ENCODE data around the gene NTHL1. TPM values are rescaled to one million over a fixed set of nuclear protein-coding genes. Genes with fewer than 3 reads are reported as not detected.

Gene NTHL1
- total and polyA plus RNA-seq, 9 of the 15 experiments (the other 6 are each of a cell fraction or from before 2014, with no cell fraction given), result 1.1 to 58.8 (median 17.6) TPM

DNA sequence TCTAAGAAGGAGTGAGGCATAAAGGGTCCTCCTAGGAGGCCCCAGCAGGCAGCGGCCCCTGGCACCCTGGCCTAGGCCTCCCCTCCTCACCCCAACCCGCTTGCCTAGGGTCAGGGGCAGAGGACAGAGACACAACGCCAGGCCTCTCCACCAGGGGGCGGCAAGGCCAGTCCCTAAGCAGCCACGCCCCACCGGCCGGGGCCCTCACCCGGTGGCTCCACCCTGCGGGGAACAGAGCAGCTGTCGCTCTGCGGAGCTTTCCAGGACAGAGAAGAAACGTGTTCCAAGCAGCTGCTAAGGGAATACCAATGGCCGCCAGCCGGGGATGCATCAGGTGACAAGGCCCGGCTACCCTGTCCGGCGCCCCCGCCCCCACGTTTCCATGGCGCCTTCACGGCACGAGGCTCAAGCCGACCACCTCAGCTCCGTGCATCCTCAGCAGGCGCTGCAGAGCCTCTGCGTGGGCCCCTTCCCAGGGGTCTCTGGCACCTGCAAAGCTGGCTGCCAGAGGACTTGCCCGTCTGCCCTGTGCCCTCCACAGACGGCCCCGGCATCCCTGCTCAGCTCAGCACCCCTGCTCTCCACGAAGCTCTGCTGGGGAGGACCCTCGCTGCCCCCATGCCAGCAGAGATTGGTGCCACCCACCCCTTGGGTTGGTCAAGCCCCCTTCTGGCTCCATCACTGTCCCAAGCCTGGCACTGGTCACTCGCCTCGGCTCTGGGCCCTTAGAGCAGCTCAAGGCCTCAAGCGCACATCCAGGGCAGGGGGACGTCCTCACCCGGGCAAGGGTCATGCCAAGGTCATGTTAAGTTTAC is 43.6 kb downstream of the NTHL1 start (continued):
- no peak for TF ChIP-seq SMAD3 (CRISPR knock-in tag; conservative IDR thresholded peaks at IDR 0.05)
- TF ChIP-seq ZNF274 (IDR thresholded peaks at IDR 0.05; ENCODE audit: borderline replicate concordance, low read depth, low read length), result no peak
- TF ChIP-seq POLR3G (IDR thresholded peaks at IDR 0.05; ENCODE audit: extremely low read depth, insufficient read length, insufficient replicate concordance), result no peak
- TF ChIP-seq, protein P1, sequence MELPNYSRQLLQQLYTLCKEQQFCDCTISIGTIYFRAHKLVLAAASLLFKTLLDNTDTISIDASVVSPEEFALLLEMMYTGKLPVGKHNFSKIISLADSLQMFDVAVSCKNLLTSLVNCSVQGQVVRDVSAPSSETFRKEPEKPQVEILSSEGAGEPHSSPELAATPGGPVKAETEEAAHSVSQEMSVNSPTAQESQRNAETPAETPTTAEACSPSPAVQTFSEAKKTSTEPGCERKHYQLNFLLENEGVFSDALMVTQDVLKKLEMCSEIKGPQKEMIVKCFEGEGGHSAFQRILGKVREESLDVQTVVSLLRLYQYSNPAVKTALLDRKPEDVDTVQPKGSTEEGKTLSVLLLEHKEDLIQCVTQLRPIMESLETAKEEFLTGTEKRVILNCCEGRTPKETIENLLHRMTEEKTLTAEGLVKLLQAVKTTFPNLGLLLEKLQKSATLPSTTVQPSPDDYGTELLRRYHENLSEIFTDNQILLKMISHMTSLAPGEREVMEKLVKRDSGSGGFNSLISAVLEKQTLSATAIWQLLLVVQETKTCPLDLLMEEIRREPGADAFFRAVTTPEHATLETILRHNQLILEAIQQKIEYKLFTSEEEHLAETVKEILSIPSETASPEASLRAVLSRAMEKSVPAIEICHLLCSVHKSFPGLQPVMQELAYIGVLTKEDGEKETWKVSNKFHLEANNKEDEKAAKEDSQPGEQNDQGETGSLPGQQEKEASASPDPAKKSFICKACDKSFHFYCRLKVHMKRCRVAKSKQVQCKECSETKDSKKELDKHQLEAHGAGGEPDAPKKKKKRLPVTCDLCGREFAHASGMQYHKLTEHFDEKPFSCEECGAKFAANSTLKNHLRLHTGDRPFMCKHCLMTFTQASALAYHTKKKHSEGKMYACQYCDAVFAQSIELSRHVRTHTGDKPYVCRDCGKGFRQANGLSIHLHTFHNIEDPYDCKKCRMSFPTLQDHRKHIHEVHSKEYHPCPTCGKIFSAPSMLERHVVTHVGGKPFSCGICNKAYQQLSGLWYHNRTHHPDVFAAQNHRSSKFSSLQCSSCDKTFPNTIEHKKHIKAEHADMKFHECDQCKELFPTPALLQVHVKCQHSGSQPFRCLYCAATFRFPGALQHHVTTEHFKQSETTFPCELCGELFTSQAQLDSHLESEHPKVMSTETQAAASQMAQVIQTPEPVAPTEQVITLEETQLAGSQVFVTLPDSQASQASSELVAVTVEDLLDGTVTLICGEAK (IDR thresholded peaks at IDR 0.05), result no peak
- TF ChIP-seq, protein P1 (CRISPR knock-in tag; IDR thresholded peaks at IDR 0.05), result no peak
- TF ChIP-seq, protein P2, sequence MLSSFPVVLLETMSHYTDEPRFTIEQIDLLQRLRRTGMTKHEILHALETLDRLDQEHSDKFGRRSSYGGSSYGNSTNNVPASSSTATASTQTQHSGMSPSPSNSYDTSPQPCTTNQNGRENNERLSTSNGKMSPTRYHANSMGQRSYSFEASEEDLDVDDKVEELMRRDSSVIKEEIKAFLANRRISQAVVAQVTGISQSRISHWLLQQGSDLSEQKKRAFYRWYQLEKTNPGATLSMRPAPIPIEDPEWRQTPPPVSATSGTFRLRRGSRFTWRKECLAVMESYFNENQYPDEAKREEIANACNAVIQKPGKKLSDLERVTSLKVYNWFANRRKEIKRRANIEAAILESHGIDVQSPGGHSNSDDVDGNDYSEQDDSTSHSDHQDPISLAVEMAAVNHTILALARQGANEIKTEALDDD (IDR thresholded peaks at IDR 0.05), result no peak
- TF ChIP-seq CBFA2T3 (IDR thresholded peaks at IDR 0.05), result peak; percentile 31; the same call in 1 of the 2 replicates
- TF ChIP-seq CC2D1A (IDR thresholded peaks at IDR 0.05), result no peak
- no peak for TF ChIP-seq WHSC1 (IDR thresholded peaks at IDR 0.05; ENCODE audit: low read length)
- no peak for TF ChIP-seq HDAC8 (tag; IDR thresholded peaks at IDR 0.05)
- TF ChIP-seq ZNF584 (CRISPR knock-in tag; IDR thresholded peaks at IDR 0.05; ENCODE audit: low read depth), result no peak
- no peak for TF ChIP-seq ZNF780A (CRISPR knock-in tag; IDR thresholded peaks at IDR 0.05)
- peak; percentile 67 for TF ChIP-seq POLR2G (IDR thresholded peaks at IDR 0.05; ENCODE audit: low read depth, low read length)
- TF ChIP-seq, protein P3, sequence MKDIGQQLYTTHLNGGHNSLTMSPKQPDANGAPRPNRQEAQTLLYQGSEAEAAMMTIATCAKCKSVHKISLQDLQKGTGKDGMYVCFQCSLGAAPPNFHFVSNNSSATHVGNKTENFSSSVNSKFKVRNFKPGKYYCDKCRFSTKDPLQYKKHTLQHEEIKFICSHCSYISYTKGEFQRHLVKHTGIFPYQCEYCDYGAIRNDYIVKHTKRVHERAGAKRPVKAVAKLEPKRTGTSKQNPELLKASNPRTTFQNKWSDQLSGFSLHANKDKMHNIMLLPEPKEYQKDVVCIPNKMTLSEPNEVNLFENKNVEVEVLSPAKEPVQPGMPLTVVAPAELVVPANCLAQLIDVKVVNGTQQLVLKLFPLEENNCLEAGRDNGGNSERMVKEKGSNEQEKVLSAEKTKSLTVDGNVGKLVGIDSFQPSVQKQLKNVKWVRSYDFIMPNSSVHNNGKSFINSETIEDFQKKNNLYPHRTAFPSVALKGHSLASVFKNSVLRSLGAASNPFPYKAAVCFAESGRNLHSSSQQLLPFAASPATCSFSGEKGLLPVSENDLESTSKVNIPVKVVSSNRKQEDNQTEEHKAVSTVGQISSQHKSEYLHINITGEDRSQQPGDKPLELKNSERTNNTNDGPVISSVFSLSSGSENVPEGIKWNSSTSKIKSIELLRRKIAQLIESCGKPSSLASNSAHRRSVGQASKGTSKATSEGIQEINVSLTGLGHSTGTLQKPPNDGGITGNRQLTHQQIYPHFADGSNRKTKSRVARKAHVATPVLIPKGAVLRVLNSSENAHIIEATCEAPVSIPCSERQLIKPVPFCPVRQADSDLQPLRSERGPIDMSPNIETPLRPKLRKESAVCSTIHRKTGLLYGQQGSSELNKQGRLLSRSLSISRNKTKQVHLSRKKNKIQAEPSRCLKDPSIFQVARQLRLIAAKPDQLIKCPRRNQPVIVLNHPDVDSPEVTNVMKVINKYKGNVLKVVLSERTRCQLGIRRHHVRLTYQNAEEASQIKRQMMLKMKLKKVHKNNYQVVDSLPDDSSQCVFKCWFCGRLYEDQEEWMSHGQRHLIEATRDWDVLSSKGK (CRISPR knock-in tag; IDR thresholded peaks at IDR 0.05), result no peak
- TF ChIP-seq RBM25 (IDR thresholded peaks at IDR 0.05; ENCODE audit: low read depth, low read length, severe bottlenecking), result no peak

Measured in K562 (cell line).